IPS-20b (cell line): ENCODE data around the gene COL9A2.
A peak's percentile ranks its signal among the peaks of the same experiment; 100 is the strongest.

Experiments used
- H3K27ac ChIP-seq: one replicate; pipeline ENCODE4 v1.5.1; 2013; ENCODE audit warnings: low read length
- H3K27me3 ChIP-seq: 2 replicates; pipeline ENCODE4 v1.6.1; 2013; ENCODE audit warnings: mild to moderate bottlenecking, low read length, inconsistent platforms; ENCODE audit not compliant: insufficient read depth
- H3K36me3 ChIP-seq: 2 replicates; pipeline ENCODE4 v1.6.1; 2013; ENCODE audit warnings: low read depth, mild to moderate bottlenecking, inconsistent platforms, low read length, moderate library complexity; ENCODE audit not compliant: insufficient read depth
- H3K4me1 ChIP-seq: 2 replicates; pipeline ENCODE4 v1.6.1; 2013; ENCODE audit warnings: mild to moderate bottlenecking, control low read depth, inconsistent platforms, low read length, moderate library complexity; ENCODE audit not compliant: insufficient read depth
- H3K4me3 ChIP-seq: 2 replicates; pipeline ENCODE4 v1.5.1; 2013; ENCODE audit warnings: mild to moderate bottlenecking, low read length, inconsistent platforms
- H3K9ac ChIP-seq: 2 replicates; pipeline ENCODE4 v1.6.1; 2013; ENCODE audit warnings: low read depth, mild to moderate bottlenecking, inconsistent platforms, low read length, moderate library complexity
- H3K9me3 ChIP-seq: 2 replicates; pipeline ENCODE4 v1.6.1; 2013; ENCODE audit warnings: mild to moderate bottlenecking, low read depth, low read length, inconsistent platforms; ENCODE audit not compliant: insufficient read depth

Gene COL9A2

DNA sequence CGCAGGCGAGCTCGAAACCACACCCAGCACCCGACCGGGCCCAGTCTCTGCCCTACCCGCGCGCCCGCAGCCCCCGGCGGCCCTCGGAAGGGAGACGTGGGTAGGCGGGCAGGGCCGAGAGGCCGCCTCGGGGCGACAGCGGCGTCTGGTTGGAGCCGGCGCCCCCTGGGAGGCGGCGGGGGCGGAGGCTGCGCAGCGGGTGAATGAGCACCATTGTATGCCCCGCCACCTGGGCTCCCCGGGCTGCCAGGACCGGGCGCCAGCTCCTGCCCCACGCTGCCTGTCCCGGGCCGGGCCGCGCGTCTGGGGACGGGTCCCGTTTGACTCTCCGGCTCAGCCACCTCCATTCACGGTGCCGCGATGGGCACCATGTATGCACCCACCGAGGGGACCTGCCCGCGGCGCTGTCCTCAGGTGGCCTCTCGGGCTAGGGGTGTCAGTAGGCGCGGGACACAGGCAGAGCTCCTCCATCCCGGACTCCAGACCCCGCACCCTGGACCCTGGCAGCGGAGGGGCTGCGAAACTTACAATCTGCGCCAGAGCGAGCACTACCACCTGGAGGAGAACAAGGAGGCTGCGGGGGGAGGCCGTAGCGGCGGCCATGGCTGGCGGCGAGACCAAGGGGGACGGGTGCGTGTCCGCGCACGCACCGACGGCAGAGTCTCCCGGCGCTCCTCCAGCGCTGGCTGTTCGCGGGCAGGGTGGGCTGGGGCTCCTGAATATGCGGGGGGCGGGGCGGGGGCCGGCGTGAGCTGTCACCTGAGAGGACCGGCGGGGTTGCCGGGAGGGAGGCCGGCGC is at the start of gene COL9A2:
Gene COL9A2 (minus strand): TSS at position 692 of the 799 bp plus-strand sequence. CDS start 89 bp downstream, at position 603.
- Histone ChIP-seq H3K27ac (no peak within 1 kb of the TSS), H3K4me3 (peak within 1 kb of the TSS; percentile 67), H3K4me1 (peaks cover 9% of the 10 kb centered on the region; the same call in 1 of the 2 replicates), H3K9ac (no peak within 1 kb of the TSS; the same call in 1 of the 2 replicates), H3K27me3 (peaks cover 64% of the 10 kb centered on the region), H3K9me3 (no peaks in the 10 kb centered on the region), H3K36me3 (no peaks in the 10 kb centered on the region)

- Histone ChIP-seq H3K27ac (no peak overlapping the region), H3K36me3 (no peaks in the 10 kb centered on the region), H3K9ac (no peak overlapping the region), H3K9me3 (no peaks in the 10 kb centered on the region), H3K4me1 (no peaks in the 10 kb centered on the region), H3K27me3 (no peaks in the 10 kb centered on the region), H3K4me3 (no peak overlapping the region)
Measured at GRCh38 chr1:40363721-40364120, 46.6 kb upstream of the COL9A2 start.

GRCh38 chr1:40362699-40363098 is 45.6 kb upstream of the COL9A2 start:
- Histone ChIP-seq H3K4me3 (no peak overlapping the region), H3K36me3 (no peaks in the 10 kb centered on the region), H3K27me3 (no peaks in the 10 kb centered on the region), H3K4me1 (no peaks in the 10 kb centered on the region), H3K9me3 (peaks cover under 1% of the 10 kb centered on the region; the same call in 1 of the 2 replicates), H3K9ac (no peak overlapping the region), H3K27ac (no peak overlapping the region)

GRCh38 chr1:40362199-40362598 is 45.1 kb upstream of the COL9A2 start:
- Histone ChIP-seq H3K27me3 (no peaks in the 10 kb centered on the region), H3K36me3 (no peaks in the 10 kb centered on the region), H3K4me3 (no peak overlapping the region), H3K9me3 (peaks cover 5% of the 10 kb centered on the region; the same call in 1 of the 2 replicates), H3K4me1 (no peaks in the 10 kb centered on the region), H3K27ac (no peak overlapping the region), H3K9ac (no peak overlapping the region)

- Histone ChIP-seq H3K4me3 (no peak overlapping the region), H3K9ac (no peak overlapping the region)
Measured at GRCh38 chr1:40361637-40362036, 44.6 kb upstream of the COL9A2 start.

DNA sequence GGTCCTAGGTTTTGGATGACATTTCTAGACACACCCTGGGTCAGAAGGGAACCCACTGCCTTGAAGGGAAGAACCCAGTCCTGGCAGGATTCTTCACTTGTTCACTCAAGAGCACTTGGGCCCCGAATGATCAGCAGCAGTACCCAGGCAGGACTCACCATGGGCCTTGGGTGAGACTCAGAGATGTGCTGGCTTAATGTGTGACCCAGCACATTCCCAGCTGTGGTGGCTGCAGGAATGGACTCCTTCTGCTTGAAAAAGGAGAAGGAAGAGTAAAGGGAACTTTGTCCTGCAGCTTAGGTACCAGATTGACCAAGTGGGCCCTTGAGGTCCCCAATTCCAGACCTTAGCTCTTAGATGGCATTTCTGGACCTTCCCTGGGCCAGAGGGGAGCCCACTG is 44.1 kb upstream of the COL9A2 start:
- Histone ChIP-seq H3K4me3 (no peak overlapping the region), H3K9me3 (peaks cover 8% of the 10 kb centered on the region; the same call in 1 of the 2 replicates), H3K27ac (no peak overlapping the region), H3K9ac (no peak overlapping the region), H3K27me3 (no peaks in the 10 kb centered on the region), H3K36me3 (no peaks in the 10 kb centered on the region), H3K4me1 (no peaks in the 10 kb centered on the region)

More at GRCh38 chr1:40361637-40362036, 44.6 kb upstream of the COL9A2 start:
- H3K27me3 ChIP-seq: no peaks in the 10 kb centered on the region
- no peak overlapping the region for H3K27ac ChIP-seq
- peaks cover 8% of the 10 kb centered on the region; the same call in 1 of the 2 replicates for H3K9me3 ChIP-seq
- H3K36me3 ChIP-seq: no peaks in the 10 kb centered on the region
- H3K4me1 ChIP-seq: no peaks in the 10 kb centered on the region

DNA sequence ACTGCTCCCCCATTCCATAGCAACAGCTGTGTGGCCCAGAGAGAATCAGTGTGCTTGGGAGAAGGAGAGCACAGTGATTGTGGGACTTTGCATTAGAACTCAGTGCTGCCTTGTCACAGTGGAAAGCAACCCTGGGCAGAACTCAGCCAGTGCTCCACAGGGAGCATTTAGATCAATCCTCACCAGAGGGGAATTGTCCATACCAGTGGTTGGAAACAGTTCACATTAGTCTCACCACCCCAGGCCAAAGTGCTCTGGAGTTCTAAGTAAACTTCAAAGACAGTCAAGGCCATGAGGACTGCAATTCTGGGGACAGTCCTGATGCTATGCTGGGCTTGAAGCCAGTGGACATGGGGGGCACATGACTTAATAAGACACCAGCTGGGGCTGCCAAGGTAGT is 43.5 kb upstream of the COL9A2 start:
- H3K4me1 ChIP-seq: no peaks in the 10 kb centered on the region
- no peak overlapping the region for H3K9ac ChIP-seq
- no peak overlapping the region for H3K4me3 ChIP-seq
- H3K27me3 ChIP-seq: no peaks in the 10 kb centered on the region
- H3K27ac ChIP-seq: no peak overlapping the region
- H3K36me3 ChIP-seq: no peaks in the 10 kb centered on the region
- peaks cover 8% of the 10 kb centered on the region; the same call in 1 of the 2 replicates for H3K9me3 ChIP-seq

DNA sequence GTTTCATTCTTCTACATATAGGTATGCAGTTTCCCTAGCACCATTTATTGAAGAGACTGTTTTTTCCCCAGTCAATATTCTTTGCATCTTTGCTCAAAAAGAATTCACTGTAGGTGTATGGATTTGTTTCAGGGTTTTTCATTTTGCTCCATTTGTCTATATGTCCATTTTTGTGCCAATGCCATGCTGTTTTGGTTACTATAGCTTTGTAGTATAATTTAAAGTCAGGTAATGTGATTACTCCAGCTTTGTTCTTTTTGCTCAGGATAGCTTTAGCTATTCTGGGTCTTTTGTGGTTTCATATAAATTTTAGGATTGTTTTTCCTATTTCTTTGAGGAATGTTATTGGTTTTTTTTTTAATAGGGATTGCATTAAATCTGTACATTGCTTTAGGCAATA is 40.5 kb upstream of the COL9A2 start:
- no peaks in the 10 kb centered on the region for H3K27me3 ChIP-seq
- H3K4me1 ChIP-seq: no peaks in the 10 kb centered on the region
- H3K27ac ChIP-seq: no peak overlapping the region
- H3K36me3 ChIP-seq: no peaks in the 10 kb centered on the region
- H3K9me3 ChIP-seq: peaks cover 8% of the 10 kb centered on the region; the same call in 1 of the 2 replicates
- H3K4me3 ChIP-seq: no peak overlapping the region
- H3K9ac ChIP-seq: no peak overlapping the region

DNA sequence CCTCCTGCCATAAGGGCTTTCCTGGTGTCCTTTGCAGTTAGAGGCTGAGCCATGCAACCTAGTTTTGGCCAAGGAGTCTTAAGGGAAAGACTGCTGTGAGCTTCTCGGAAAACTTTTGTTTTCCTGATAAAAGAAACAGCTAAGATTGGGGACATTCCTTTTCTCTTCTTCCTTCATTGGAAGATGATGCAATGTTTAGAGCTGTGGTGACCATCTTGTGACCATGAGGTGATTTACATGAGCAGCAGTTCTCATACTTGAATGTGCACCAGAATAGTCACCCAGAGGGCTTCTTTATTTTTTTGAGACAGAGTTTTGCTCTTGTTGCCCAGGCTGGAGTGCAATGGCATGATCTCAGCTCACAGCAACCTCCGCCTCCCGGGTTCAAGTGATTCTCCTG is 36.0 kb upstream of the COL9A2 start:
- H3K4me3 ChIP-seq: no peak overlapping the region
- H3K27me3 ChIP-seq: no peaks in the 10 kb centered on the region
- no peaks in the 10 kb centered on the region for H3K4me1 ChIP-seq
- peaks cover 8% of the 10 kb centered on the region; the same call in 1 of the 2 replicates for H3K9me3 ChIP-seq
- no peak overlapping the region for H3K9ac ChIP-seq
- H3K27ac ChIP-seq: no peak overlapping the region
- H3K36me3 ChIP-seq: no peaks in the 10 kb centered on the region

DNA sequence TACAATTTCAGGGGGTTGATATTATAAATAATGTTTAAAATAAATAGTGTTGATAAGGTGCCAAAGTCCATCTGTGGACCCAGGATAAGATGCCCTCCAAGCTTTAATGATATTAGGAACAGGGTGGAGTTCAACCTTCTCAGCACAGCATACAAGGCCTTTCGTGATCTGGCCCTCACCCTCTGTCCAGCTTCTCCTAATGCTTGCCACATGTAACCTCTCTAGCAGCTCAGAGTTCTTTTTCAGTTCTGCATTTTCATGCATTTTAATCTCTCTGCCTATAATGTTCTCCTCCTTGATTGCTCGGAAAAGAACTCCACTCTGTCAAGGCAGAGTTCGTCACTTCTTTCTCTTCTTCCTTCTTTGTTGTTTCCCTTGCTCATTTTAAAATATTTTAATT is 35.0 kb upstream of the COL9A2 start:
- H3K4me1 ChIP-seq: no peaks in the 10 kb centered on the region
- 0 out of 2 replicates have a peak, but pooled peaks cover 2% of the 10 kb centered on the region for H3K9me3 ChIP-seq
- no peak overlapping the region for H3K4me3 ChIP-seq
- no peaks in the 10 kb centered on the region for H3K27me3 ChIP-seq
- H3K9ac ChIP-seq: no peak overlapping the region
- no peak overlapping the region for H3K27ac ChIP-seq
- no peaks in the 10 kb centered on the region for H3K36me3 ChIP-seq

DNA sequence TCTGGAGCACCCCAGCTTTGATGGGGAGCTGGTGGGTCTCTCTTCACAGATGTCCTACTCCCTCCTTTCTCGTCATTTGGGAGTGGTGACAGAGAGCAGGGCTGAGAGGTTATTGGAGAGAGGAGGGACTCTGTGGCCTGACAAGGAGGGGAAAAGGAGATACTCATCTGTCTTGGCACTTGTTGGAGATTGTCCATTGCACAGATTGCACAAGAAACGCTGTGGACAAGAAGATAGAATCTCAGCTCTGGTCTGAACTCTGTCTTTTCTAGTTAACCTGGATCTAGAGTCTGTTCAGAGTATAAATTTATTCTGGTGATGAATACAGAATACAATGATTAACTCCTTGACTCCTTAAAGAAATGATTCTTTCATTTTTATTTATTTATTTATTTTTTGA is 34.0 kb upstream of the COL9A2 start:
- no peaks in the 10 kb centered on the region for H3K27me3 ChIP-seq
- no peak overlapping the region for H3K4me3 ChIP-seq
- no peak overlapping the region for H3K27ac ChIP-seq
- no peaks in the 10 kb centered on the region for H3K4me1 ChIP-seq
- H3K36me3 ChIP-seq: no peaks in the 10 kb centered on the region
- H3K9ac ChIP-seq: no peak overlapping the region
- no peaks in the 10 kb centered on the region for H3K9me3 ChIP-seq

- Histone ChIP-seq H3K27ac (no peak overlapping the region), H3K27me3 (no peaks in the 10 kb centered on the region), H3K4me1 (no peaks in the 10 kb centered on the region), H3K9ac (no peak overlapping the region), H3K4me3 (no peak overlapping the region), H3K9me3 (no peaks in the 10 kb centered on the region), H3K36me3 (no peaks in the 10 kb centered on the region)
Measured at GRCh38 chr1:40350391-40350790, 33.3 kb upstream of the COL9A2 start.
